Aorta (tissue), 5 donors: ENCODE measurements around the gene PRSS27. TPM values are rescaled to one million over a fixed set of nuclear protein-coding genes. Genes with fewer than 3 reads are reported as not detected.

Experiments
- ATAC-seq: fragments of 200-7000 bp; cut with Tn5 transposase; one replicate; pipeline ENCODE4 v1.9.1; 2022; ENCODE audit warnings: moderate library complexity; ENCODE audit not compliant: low FRiP score
- DNase-seq, 2 donors: peaks; one replicate each; pipeline ENCODE4 v3.0.0-alpha.2; 2020
- H3K27ac ChIP-seq, 2 donors: one replicate each; pipeline ENCODE4 v1.5.1; 2013; ENCODE audit warnings: low read length in 2 of 2, mild to moderate bottlenecking in 2 of 2, moderate library complexity in 2 of 2, control low read depth in 1 of 2, inconsistent platforms in 1 of 2, low read depth in 1 of 2
- H3K27me3 ChIP-seq, 2 donors: one replicate each; pipeline ENCODE4 v1.6.1; 2013; ENCODE audit warnings: control low read depth in 1 of 2, low read length in 1 of 2, mild to moderate bottlenecking in 1 of 2, moderate library complexity in 1 of 2; ENCODE audit not compliant: insufficient read depth in 2 of 2, control insufficient read depth in 1 of 2
- H3K36me3 ChIP-seq, 2 donors: one replicate each; pipeline ENCODE4 v1.6.1; 2013; ENCODE audit warnings: control low read depth in 1 of 2, low read length in 1 of 2, mild to moderate bottlenecking in 1 of 2; ENCODE audit not compliant: insufficient read depth in 2 of 2, control insufficient read depth in 1 of 2
- H3K4me1 ChIP-seq, 2 donors: one replicate each; pipeline ENCODE4 v1.6.1; 2013; ENCODE audit warnings: low read length in 2 of 2, control low read depth in 1 of 2, mild to moderate bottlenecking in 1 of 2, moderate library complexity in 1 of 2; ENCODE audit not compliant: insufficient read depth in 2 of 2, control insufficient read depth in 1 of 2
- H3K4me3 ChIP-seq, 2 donors: one replicate each; pipeline ENCODE4 v1.5.1; 2013; ENCODE audit warnings: low read length in 2 of 2, control low read depth in 1 of 2, mild to moderate bottlenecking in 1 of 2
- H3K9me3 ChIP-seq: one replicate; pipeline ENCODE4 v1.6.1; 2013; ENCODE audit warnings: mild to moderate bottlenecking, low read length; ENCODE audit not compliant: control insufficient read depth
- WGBS, 2 donors: extraction: QIAGEN DNeasy Blood & Tissue Kit; methylation state at CpG; one replicate each; pipeline ENCODE4 v1.1.7; 2013; 5-methylcytosine and 5-hydroxymethylcytosine counted together
- intact Hi-C, 2 donors: fragments of 100-400 bp; cut with DNase I; formaldehyde crosslinking; loops; one replicate each; pipeline versions ENCODE4 v1.14.2 to v1.15.0; 2022
- long read RNA-seq, 2 donors: library from polyadenylated mRNA; unstranded; transcript quantifications; one replicate each; pipeline ENCODE4 v2.0.0, GENCODE V29; 2020 to 2021
- polyA plus RNA-seq, 2 donors: library from polyadenylated mRNA; stranded (reverse); fragments of 200-250 nt; gene quantifications; one replicate each; pipeline ENCODE4 v1.2.3, GENCODE V29; 2013
- total RNA-seq, 2 donors: library from RNA; stranded (reverse); fragmentation: NEBNext Ultra II Directional; extraction: Animal tissue kit (Norgen Biotek cat#: 25700); gene quantifications; one replicate each; pipeline ENCODE4 v1.2.1, GENCODE V29; 2021
- donor health status: healthy with polysubstance abuse.
- donor health status: Bipolar disorder and iron deficiency.
- donor health status: DM: no; HTN: no; CAD: no.
- donor health status: DM: no; HTN: no; CAD: no.
- donor health status: DM: yes; HTN: yes; CAD: no.

PRSS27 gene
- 1 to 10 TPM; 1.3 to 2.2 TPM for total RNA-seq
- 1 to 10 TPM; 1.4 to 1.6 TPM for polyA plus RNA-seq
- long read RNA-seq, donor 1: 0 reads
- long read RNA-seq, donor 2: 0 reads

- no peaks in the 10 kb centered on the region for H3K36me3 ChIP-seq
- H3K4me1 ChIP-seq: no peaks in the 10 kb centered on the region
- intact Hi-C loops: no loop called here
- H3K27ac ChIP-seq: no peak within 1 kb of the TSS
- no peak for DNase-seq
- ATAC-seq: no peak
- H3K27me3 ChIP-seq: no peaks in the 10 kb centered on the region
- 91 to 94% methylated on average over 26 of the region's 26 CpGs for WGBS, 2 donors
- no peaks in the 10 kb centered on the region for H3K9me3 ChIP-seq
- H3K4me3 ChIP-seq: peak within 1 kb of the TSS; percentile 53 to 71
These were observed at the start of gene PRSS27 for GRCh38 chr16:2720064-2720457. Gene PRSS27 (minus strand): TSS chr16:2720224. CDS start chr16:2720160, 64 bp downstream.

GRCh38 chr16:2769675-2770056 lies 49.6 kb upstream of the PRSS27 start:
- no peaks in the 10 kb centered on the region for H3K27me3 ChIP-seq
- H3K4me1 ChIP-seq: no peaks in the 10 kb centered on the region
- H3K9me3 ChIP-seq: no peaks in the 10 kb centered on the region
- no peak overlapping the region for H3K27ac ChIP-seq
- no peak overlapping the region for H3K4me3 ChIP-seq
- intact Hi-C loops: no loop called here
- H3K36me3 ChIP-seq: peaks cover 6 to 29% of the 10 kb centered on the region in 2 donors
- DNase-seq (peak; percentile 42 to 75), ATAC-seq (no peak)
- 68 to 69% methylated on average over 14 of the region's 14 CpGs for WGBS, 2 donors

- Histone ChIP-seq H3K27ac (no peak overlapping the region), H3K36me3 (peaks cover 9 to 29% of the 10 kb centered on the region in 2 donors)
- peak; percentile 46 to 62 for DNase-seq
These were observed 49.1 kb upstream of the PRSS27 start for GRCh38 chr16:2769100-2769529.

GRCh38 chr16:2768403-2769089 lies 48.5 kb upstream of the PRSS27 start:
- H3K27ac ChIP-seq: no peak overlapping the region
- peak; percentile 24 to 74 for DNase-seq
- no peaks in the 10 kb centered on the region for H3K9me3 ChIP-seq
- peaks cover 10 to 29% of the 10 kb centered on the region in 2 donors for H3K36me3 ChIP-seq
- no peak for ATAC-seq
- intact Hi-C loops: no loop called here
- no peaks in the 10 kb centered on the region for H3K4me1 ChIP-seq
- WGBS, 2 donors: 57 to 67% methylated on average over 17 of the region's 17 CpGs
- H3K4me3 ChIP-seq: no peak overlapping the region
- no peaks in the 10 kb centered on the region for H3K27me3 ChIP-seq

More at GRCh38 chr16:2769100-2769529, 49.1 kb upstream of the PRSS27 start:
- Histone ChIP-seq H3K4me1 (no peaks in the 10 kb centered on the region), H3K9me3 (no peaks in the 10 kb centered on the region), H3K27me3 (no peaks in the 10 kb centered on the region), H3K4me3 (no peak overlapping the region)
- no peak for ATAC-seq
- intact Hi-C loops: no loop called here
- 81 to 85% methylated on average over 10 to 11 of the region's 11 CpGs for WGBS, 2 donors

GRCh38 chr16:2767891-2768290 lies 47.9 kb upstream of the PRSS27 start:
- ATAC-seq (no peak), DNase-seq (peak in 1 of 2 donors; percentile 50)
- peaks cover 13 to 33% of the 10 kb centered on the region in 2 donors for H3K36me3 ChIP-seq
- H3K4me1 ChIP-seq: no peaks in the 10 kb centered on the region
- no peaks in the 10 kb centered on the region for H3K9me3 ChIP-seq
- intact Hi-C loops: no loop called here
- no peak overlapping the region for H3K4me3 ChIP-seq
- H3K27me3 ChIP-seq: no peaks in the 10 kb centered on the region
- no peak overlapping the region for H3K27ac ChIP-seq
- 62 to 69% methylated on average over 14 of the region's 14 CpGs for WGBS, 2 donors

- intact Hi-C loops: no loop called here
- no peak for ATAC-seq
- H3K36me3 ChIP-seq: peaks cover 14 to 37% of the 10 kb centered on the region in 2 donors
These were observed 47.2 kb upstream of the PRSS27 start for GRCh38 chr16:2767140-2767731.

GRCh38 chr16:2766430-2767139 lies 46.6 kb upstream of the PRSS27 start:
- Histone ChIP-seq H3K36me3 (peaks cover 19 to 40% of the 10 kb centered on the region in 2 donors), H3K27ac (no peak overlapping the region), H3K9me3 (no peaks in the 10 kb centered on the region), H3K4me3 (no peak overlapping the region), H3K4me1 (no peaks in the 10 kb centered on the region), H3K27me3 (no peaks in the 10 kb centered on the region)
- DNase-seq: no peak
- intact Hi-C loops: no loop called here
- ATAC-seq: no peak
- WGBS, 2 donors: 97% methylated on average over 44 of the region's 44 CpGs

More at GRCh38 chr16:2767140-2767731, 47.2 kb upstream of the PRSS27 start:
- H3K4me3 ChIP-seq: no peak overlapping the region
- DNase-seq: peak in 1 of 2 donors; percentile 59
- H3K27me3 ChIP-seq: no peaks in the 10 kb centered on the region
- H3K9me3 ChIP-seq: no peaks in the 10 kb centered on the region
- no peak overlapping the region for H3K27ac ChIP-seq
- 86 to 87% methylated on average over 19 of the region's 19 CpGs for WGBS, 2 donors
- no peaks in the 10 kb centered on the region for H3K4me1 ChIP-seq

- no peak for DNase-seq
- no peak overlapping the region for H3K27ac ChIP-seq
- no peak for ATAC-seq
- H3K4me3 ChIP-seq: no peak overlapping the region
- WGBS, 2 donors: 98% methylated on average over 73 of the region's 73 CpGs
- no peaks in the 10 kb centered on the region for H3K4me1 ChIP-seq
- intact Hi-C loops: no loop called here
- H3K27me3 ChIP-seq: no peaks in the 10 kb centered on the region
- H3K36me3 ChIP-seq: peaks cover 21 to 41% of the 10 kb centered on the region in 2 donors
- no peaks in the 10 kb centered on the region for H3K9me3 ChIP-seq
These were observed 45.7 kb upstream of the PRSS27 start for GRCh38 chr16:2765462-2766404.
